Measurements from ENCODE around the gene S1PR5. TPM values are rescaled to one million over a fixed set of nuclear protein-coding genes. Genes with fewer than 3 reads are reported as not detected.

Gene S1PR5
- total and polyA plus RNA-seq, 10 of the 15 experiments (the other 5 are each of a cell fraction or from before 2014, with no cell fraction given), result 0.04 TPM; not detected in 9

DNA sequence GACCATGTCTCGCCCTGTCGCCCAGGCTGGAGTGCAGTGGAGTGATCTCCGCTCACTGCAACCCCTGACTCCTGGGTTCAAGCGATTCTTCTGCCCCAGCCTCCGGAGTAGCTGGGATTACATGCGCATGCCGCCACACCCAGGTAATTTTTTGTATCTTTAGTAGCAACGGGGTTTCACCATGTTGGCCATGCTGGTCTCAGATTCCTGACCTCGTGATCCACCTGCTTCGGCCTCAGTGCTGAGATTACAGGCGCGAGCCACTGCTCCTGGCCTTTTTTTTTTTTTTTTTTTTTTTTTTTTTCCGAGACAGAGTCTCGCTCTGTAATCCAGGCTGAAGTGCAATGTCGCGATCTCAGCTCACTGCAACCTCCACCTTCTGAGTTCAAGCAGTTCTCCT lies 9.2 kb downstream of the S1PR5 start:
- no TSS peak for BruUV-seq (replicated peaks)
- peaks cover 13% of the 10 kb centered on the region for H3K4me1 ChIP-seq (ENCODE audit: control insufficient read depth, insufficient read depth, low read length)
- H4K20me1 ChIP-seq (ENCODE audit: control insufficient read depth, insufficient read depth), result no peaks in the 10 kb centered on the region
- no peaks in the 10 kb centered on the region for H3K36me3 ChIP-seq (ENCODE audit: control insufficient read depth in 2 of 2, insufficient read depth in 2 of 2, low read length in 1 of 2)
- CTCF ChIA-PET, result interaction anchor here (0.6 to 3.8 kb wide), 13 partner anchors 12 to 503 kb away, joined by 3 to 20 read pairs (median 6); partner anchors contain the start of gene QTRT1
- H3K27ac ChIP-seq (ENCODE audit: control insufficient read depth, insufficient read depth), result no peak overlapping the region
- no peaks in the 10 kb centered on the region for H3K9me3 ChIP-seq (replicated peaks; ENCODE audit: control insufficient read depth, insufficient read depth, low read length)
- no peak overlapping the region for H2AFZ ChIP-seq (ENCODE audit: control insufficient read depth, low read depth, low read length)
- POLR2A ChIA-PET, result interaction anchor here (0.5 to 0.7 kb wide), 3 partner anchors 189 to 1001 kb away, joined by 5 to 8 read pairs (median 8); no protein-coding TSS in a partner anchor
- no peak overlapping the region for H3K9ac ChIP-seq (ENCODE audit: control insufficient read depth, insufficient read depth, low read length)
- ATAC-seq (no peak), DNase-seq (ENCODE audit: low read depth, low spot score) (no peak), FAIRE-seq (no peak)
- RAD21 ChIA-PET (ENCODE audit: unreplicated experiment), result interaction anchor here (0.8 to 1.5 kb wide), 3 partner anchors 24 to 191 kb away, joined by 3 to 5 read pairs (median 3); no protein-coding TSS in a partner anchor
- in situ Hi-C loops (cut with MboI), result no loop called here
- SMC1A ChIA-PET (ENCODE audit: uncharacterized antibody, unreplicated experiment), result interaction anchor here (1.1 to 1.2 kb wide), 3 partner anchors 28 to 356 kb away, joined by 3 read pairs; no protein-coding TSS in a partner anchor
- TF ChIP-seq SRF (IDR thresholded peaks at IDR 0.05; ENCODE audit: low read depth in 2 of 2, low read length in 2 of 2), result no peak
- no peak for TF ChIP-seq TCF3 (IDR thresholded peaks at IDR 0.05; ENCODE audit: borderline replicate concordance, insufficient read depth, low read depth, low read length)
- TF ChIP-seq TCF12 (IDR thresholded peaks at IDR 0.05; ENCODE audit: low read depth, low read length), result no peak
- no peak for TF ChIP-seq ESRRA (IDR thresholded peaks at IDR 0.05; ENCODE audit: low read length)
- TF ChIP-seq CREB1 (IDR thresholded peaks at IDR 0.05; ENCODE audit: low read depth), result no peak
- TF ChIP-seq, protein P1, sequence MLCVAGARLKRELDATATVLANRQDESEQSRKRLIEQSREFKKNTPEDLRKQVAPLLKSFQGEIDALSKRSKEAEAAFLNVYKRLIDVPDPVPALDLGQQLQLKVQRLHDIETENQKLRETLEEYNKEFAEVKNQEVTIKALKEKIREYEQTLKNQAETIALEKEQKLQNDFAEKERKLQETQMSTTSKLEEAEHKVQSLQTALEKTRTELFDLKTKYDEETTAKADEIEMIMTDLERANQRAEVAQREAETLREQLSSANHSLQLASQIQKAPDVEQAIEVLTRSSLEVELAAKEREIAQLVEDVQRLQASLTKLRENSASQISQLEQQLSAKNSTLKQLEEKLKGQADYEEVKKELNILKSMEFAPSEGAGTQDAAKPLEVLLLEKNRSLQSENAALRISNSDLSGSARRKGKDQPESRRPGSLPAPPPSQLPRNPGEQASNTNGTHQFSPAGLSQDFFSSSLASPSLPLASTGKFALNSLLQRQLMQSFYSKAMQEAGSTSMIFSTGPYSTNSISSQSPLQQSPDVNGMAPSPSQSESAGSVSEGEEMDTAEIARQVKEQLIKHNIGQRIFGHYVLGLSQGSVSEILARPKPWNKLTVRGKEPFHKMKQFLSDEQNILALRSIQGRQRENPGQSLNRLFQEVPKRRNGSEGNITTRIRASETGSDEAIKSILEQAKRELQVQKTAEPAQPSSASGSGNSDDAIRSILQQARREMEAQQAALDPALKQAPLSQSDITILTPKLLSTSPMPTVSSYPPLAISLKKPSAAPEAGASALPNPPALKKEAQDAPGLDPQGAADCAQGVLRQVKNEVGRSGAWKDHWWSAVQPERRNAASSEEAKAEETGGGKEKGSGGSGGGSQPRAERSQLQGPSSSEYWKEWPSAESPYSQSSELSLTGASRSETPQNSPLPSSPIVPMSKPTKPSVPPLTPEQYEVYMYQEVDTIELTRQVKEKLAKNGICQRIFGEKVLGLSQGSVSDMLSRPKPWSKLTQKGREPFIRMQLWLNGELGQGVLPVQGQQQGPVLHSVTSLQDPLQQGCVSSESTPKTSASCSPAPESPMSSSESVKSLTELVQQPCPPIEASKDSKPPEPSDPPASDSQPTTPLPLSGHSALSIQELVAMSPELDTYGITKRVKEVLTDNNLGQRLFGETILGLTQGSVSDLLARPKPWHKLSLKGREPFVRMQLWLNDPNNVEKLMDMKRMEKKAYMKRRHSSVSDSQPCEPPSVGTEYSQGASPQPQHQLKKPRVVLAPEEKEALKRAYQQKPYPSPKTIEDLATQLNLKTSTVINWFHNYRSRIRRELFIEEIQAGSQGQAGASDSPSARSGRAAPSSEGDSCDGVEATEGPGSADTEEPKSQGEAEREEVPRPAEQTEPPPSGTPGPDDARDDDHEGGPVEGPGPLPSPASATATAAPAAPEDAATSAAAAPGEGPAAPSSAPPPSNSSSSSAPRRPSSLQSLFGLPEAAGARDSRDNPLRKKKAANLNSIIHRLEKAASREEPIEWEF (IDR thresholded peaks at IDR 0.05; ENCODE audit: insufficient replicate concordance, low read depth, low read length), result no peak
- no peak for TF ChIP-seq MEF2B (IDR thresholded peaks at IDR 0.05; ENCODE audit: partially characterized antibody, poor library complexity, severe bottlenecking)
- TF ChIP-seq, protein P2, sequence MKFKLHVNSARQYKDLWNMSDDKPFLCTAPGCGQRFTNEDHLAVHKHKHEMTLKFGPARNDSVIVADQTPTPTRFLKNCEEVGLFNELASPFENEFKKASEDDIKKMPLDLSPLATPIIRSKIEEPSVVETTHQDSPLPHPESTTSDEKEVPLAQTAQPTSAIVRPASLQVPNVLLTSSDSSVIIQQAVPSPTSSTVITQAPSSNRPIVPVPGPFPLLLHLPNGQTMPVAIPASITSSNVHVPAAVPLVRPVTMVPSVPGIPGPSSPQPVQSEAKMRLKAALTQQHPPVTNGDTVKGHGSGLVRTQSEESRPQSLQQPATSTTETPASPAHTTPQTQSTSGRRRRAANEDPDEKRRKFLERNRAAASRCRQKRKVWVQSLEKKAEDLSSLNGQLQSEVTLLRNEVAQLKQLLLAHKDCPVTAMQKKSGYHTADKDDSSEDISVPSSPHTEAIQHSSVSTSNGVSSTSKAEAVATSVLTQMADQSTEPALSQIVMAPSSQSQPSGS (IDR thresholded peaks at IDR 0.05; ENCODE audit: low read length), result no peak
- TF ChIP-seq NFIC (IDR thresholded peaks at IDR 0.05; ENCODE audit: low read depth, low read length), result no peak
- no peak for TF ChIP-seq SMC3 (IDR thresholded peaks at IDR 0.05; ENCODE audit: borderline replicate concordance, low read length)
- TF ChIP-seq, protein P3, sequence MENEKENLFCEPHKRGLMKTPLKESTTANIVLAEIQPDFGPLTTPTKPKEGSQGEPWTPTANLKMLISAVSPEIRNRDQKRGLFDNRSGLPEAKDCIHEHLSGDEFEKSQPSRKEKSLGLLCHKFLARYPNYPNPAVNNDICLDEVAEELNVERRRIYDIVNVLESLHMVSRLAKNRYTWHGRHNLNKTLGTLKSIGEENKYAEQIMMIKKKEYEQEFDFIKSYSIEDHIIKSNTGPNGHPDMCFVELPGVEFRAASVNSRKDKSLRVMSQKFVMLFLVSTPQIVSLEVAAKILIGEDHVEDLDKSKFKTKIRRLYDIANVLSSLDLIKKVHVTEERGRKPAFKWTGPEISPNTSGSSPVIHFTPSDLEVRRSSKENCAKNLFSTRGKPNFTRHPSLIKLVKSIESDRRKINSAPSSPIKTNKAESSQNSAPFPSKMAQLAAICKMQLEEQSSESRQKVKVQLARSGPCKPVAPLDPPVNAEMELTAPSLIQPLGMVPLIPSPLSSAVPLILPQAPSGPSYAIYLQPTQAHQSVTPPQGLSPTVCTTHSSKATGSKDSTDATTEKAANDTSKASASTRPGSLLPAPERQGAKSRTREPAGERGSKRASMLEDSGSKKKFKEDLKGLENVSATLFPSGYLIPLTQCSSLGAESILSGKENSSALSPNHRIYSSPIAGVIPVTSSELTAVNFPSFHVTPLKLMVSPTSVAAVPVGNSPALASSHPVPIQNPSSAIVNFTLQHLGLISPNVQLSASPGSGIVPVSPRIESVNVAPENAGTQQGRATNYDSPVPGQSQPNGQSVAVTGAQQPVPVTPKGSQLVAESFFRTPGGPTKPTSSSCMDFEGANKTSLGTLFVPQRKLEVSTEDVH (IDR thresholded peaks at IDR 0.05; ENCODE audit: low read depth, partially characterized antibody), result no peak
- TF ChIP-seq, protein P4, sequence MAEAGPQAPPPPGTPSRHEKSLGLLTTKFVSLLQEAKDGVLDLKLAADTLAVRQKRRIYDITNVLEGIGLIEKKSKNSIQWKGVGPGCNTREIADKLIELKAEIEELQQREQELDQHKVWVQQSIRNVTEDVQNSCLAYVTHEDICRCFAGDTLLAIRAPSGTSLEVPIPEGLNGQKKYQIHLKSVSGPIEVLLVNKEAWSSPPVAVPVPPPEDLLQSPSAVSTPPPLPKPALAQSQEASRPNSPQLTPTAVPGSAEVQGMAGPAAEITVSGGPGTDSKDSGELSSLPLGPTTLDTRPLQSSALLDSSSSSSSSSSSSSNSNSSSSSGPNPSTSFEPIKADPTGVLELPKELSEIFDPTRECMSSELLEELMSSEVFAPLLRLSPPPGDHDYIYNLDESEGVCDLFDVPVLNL (IDR thresholded peaks at IDR 0.05; ENCODE audit: low read depth, low read length), result no peak
- peaks cover 0 to 1% of the 10 kb centered on the region in 2 experiments; a peak in 3 of 4 replicates for H3K27me3 ChIP-seq (replicated peaks in 1 of 2; ENCODE audit: control insufficient read depth in 2 of 2, insufficient read depth in 2 of 2, low read length in 1 of 2)
- H3K79me2 ChIP-seq (ENCODE audit: control insufficient read depth, insufficient read depth, low read length), result no peaks in the 10 kb centered on the region
- intact Hi-C loops (cut with micrococcal nuclease; ENCODE audit: unreplicated experiment), result loop anchor here (10.0 kb wide), 1 partner anchor 103 kb away; the partner anchor contains the start of gene CDC37
- 94% methylated on average over 12 of the region's 16 CpGs for WGBS (ENCODE audit: insufficient coverage, insufficient replicate concordance, low lambda C conversion rate, missing lambda C conversion rate)
- no peak overlapping the region for H3K4me2 ChIP-seq (ENCODE audit: control insufficient read depth, insufficient read depth)
- H3K4me3 ChIP-seq, result no peak overlapping the region

All from GM12878 (cell line).